Measurements from ENCODE around the gene SLC26A9. TPM values are rescaled to one million over a fixed set of nuclear protein-coding genes. Genes with fewer than 3 reads are reported as not detected.

The SLC26A9 gene
- total and polyA plus RNA-seq, 8 donors: 4.1 to 42.5 (median 6.8) TPM

GRCh38 chr1:205947024-205947423 is 3.8 kb upstream of the SLC26A9 start:
- peaks cover 4 to 17% of the 10 kb centered on the region in 2 donors for H3K4me1 ChIP-seq
- no peaks in the 10 kb centered on the region for H3K9me3 ChIP-seq
- DNase-seq: peak in 2 of 4 donors; percentile 72 to 80
- intact Hi-C loops (cut with DNase I): no loop called here
- no peaks in the 10 kb centered on the region for H3K36me3 ChIP-seq
- peaks cover 0 to 22% of the 10 kb centered on the region in 2 donors for H3K27me3 ChIP-seq
- TF ChIP-seq CTCF (IDR thresholded peaks at IDR 0.05): no peak
- no peak overlapping the region for H3K4me3 ChIP-seq
- H3K27ac ChIP-seq: no peak overlapping the region
- ATAC-seq: peak; percentile 72

GRCh38 chr1:205945069-205945468 is 1.8 kb upstream of the SLC26A9 start:
- DNase-seq: no peak
- Histone ChIP-seq H3K4me1 (peaks cover 2 to 5% of the 10 kb centered on the region in 2 donors), H3K9me3 (no peaks in the 10 kb centered on the region), H3K36me3 (no peaks in the 10 kb centered on the region), H3K4me3 (no peak overlapping the region), H3K27ac (no peak overlapping the region), H3K27me3 (peaks cover 0 to 22% of the 10 kb centered on the region in 2 donors)
- no peak for TF ChIP-seq CTCF (IDR thresholded peaks at IDR 0.05)
- intact Hi-C loops (cut with DNase I): no loop called here
- ATAC-seq: no peak

- no peak for TF ChIP-seq CTCF (IDR thresholded peaks at IDR 0.05)
- Histone ChIP-seq H3K4me3 (no peak overlapping the region), H3K36me3 (no peaks in the 10 kb centered on the region), H3K9me3 (no peaks in the 10 kb centered on the region), H3K27me3 (peaks cover 0 to 22% of the 10 kb centered on the region in 2 donors), H3K4me1 (no peaks in the 10 kb centered on the region), H3K27ac (no peak overlapping the region)
- intact Hi-C loops (cut with DNase I): no loop called here
- ATAC-seq (no peak), DNase-seq (no peak)
Observed at GRCh38 chr1:205944525-205944924, 1.3 kb upstream of the SLC26A9 start.

GRCh38 chr1:205942631-205943159 is 561 bp downstream of the SLC26A9 start:
- no peak overlapping the region for H3K27ac ChIP-seq
- intact Hi-C loops (cut with DNase I): no loop called here
- H3K9me3 ChIP-seq: no peaks in the 10 kb centered on the region
- H3K4me1 ChIP-seq: no peaks in the 10 kb centered on the region
- no peak for DNase-seq
- H3K36me3 ChIP-seq: no peaks in the 10 kb centered on the region
- ATAC-seq: peak; percentile 42
- TF ChIP-seq CTCF (IDR thresholded peaks at IDR 0.05): no peak
- peaks cover 0 to 29% of the 10 kb centered on the region in 2 donors for H3K27me3 ChIP-seq
- H3K4me3 ChIP-seq: peak overlapping the region; percentile 1 to 3

- ATAC-seq (no peak), DNase-seq (no peak)
- no peaks in the 10 kb centered on the region for H3K4me1 ChIP-seq
- no peak for TF ChIP-seq CTCF (IDR thresholded peaks at IDR 0.05)
- peaks cover 0 to 29% of the 10 kb centered on the region in 2 donors for H3K27me3 ChIP-seq
- no peaks in the 10 kb centered on the region for H3K36me3 ChIP-seq
- H3K4me3 ChIP-seq: no peak overlapping the region
- no peaks in the 10 kb centered on the region for H3K9me3 ChIP-seq
- H3K27ac ChIP-seq: no peak overlapping the region
- intact Hi-C loops (cut with DNase I): no loop called here
Observed at GRCh38 chr1:205940710-205941109, 2.5 kb downstream of the SLC26A9 start.

Measured in left lung (tissue), 10 donors.